Measurements from ENCODE around the gene ADGRG1.
"Not testable (repeated sequence)": the region's sequence is repeated elsewhere in the genome, so short reads cannot be mapped to it uniquely, and the experiment has no call there.

ADGRG1 gene

GRCh38 chr16:57667526-57668262, 39.3 kb downstream of the ADGRG1 start:
- H3K27me3 ChIP-seq, result peaks cover 0 to 26% of the 10 kb centered on the region in 2 donors
- peaks cover 0 to 20% (median 0%) of the 10 kb centered on the region in 3 donors for H3K36me3 ChIP-seq
- H3K4me3 ChIP-seq, result no peak overlapping the region
- no peak for DNase-seq
- H3K4me1 ChIP-seq, result no peaks in the 10 kb centered on the region
- TF ChIP-seq, protein P1, sequence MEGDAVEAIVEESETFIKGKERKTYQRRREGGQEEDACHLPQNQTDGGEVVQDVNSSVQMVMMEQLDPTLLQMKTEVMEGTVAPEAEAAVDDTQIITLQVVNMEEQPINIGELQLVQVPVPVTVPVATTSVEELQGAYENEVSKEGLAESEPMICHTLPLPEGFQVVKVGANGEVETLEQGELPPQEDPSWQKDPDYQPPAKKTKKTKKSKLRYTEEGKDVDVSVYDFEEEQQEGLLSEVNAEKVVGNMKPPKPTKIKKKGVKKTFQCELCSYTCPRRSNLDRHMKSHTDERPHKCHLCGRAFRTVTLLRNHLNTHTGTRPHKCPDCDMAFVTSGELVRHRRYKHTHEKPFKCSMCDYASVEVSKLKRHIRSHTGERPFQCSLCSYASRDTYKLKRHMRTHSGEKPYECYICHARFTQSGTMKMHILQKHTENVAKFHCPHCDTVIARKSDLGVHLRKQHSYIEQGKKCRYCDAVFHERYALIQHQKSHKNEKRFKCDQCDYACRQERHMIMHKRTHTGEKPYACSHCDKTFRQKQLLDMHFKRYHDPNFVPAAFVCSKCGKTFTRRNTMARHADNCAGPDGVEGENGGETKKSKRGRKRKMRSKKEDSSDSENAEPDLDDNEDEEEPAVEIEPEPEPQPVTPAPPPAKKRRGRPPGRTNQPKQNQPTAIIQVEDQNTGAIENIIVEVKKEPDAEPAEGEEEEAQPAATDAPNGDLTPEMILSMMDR (IDR thresholded peaks at IDR 0.05), result no peak
- no peaks in the 10 kb centered on the region for H3K9me3 ChIP-seq
- intact Hi-C loops (cut with DNase I; ENCODE audit: low total_unique reads), result no loop called here
- H3K27ac ChIP-seq, result no peak overlapping the region

- H3K36me3 ChIP-seq, result peaks cover 0 to 15% (median 0%) of the 10 kb centered on the region in 3 donors
- H3K27me3 ChIP-seq, result peaks cover 0 to 31% of the 10 kb centered on the region in 2 donors
- DNase-seq, result no peak
- H3K4me1 ChIP-seq, result no peaks in the 10 kb centered on the region
- no peaks in the 10 kb centered on the region for H3K9me3 ChIP-seq
- intact Hi-C loops (cut with DNase I; ENCODE audit: low total_unique reads), result no loop called here
- TF ChIP-seq, protein P1 (IDR thresholded peaks at IDR 0.05), result no peak
- H3K27ac ChIP-seq, result no peak within 1 kb of the TSS
- no peak within 1 kb of the TSS for H3K4me3 ChIP-seq
Observed at GRCh38 chr16:57668263-57668571, 39.8 kb downstream of the ADGRG1 start, which contains the start of gene ADGRG3. ADGRG3 (plus strand) TSS chr16:57668306; CDS start chr16:57668348, 42 bp downstream.

GRCh38 chr16:57668630-57669475, 40.4 kb downstream of the ADGRG1 start:
- no peak overlapping the region for H3K27ac ChIP-seq

GRCh38 chr16:57669476-57670162, 41.2 kb downstream of the ADGRG1 start:
- no peak for DNase-seq
- Histone ChIP-seq H3K36me3 (peaks cover 0 to under 1% (median 0%) of the 10 kb centered on the region in 3 donors), H3K4me1 (no peaks in the 10 kb centered on the region), H3K27me3 (peaks cover 0 to 35% of the 10 kb centered on the region in 2 donors), H3K27ac (no peak overlapping the region), H3K4me3 (no peak overlapping the region), H3K9me3 (no peaks in the 10 kb centered on the region)
- TF ChIP-seq, protein P1 (IDR thresholded peaks at IDR 0.05), result no peak
- intact Hi-C loops (cut with DNase I; ENCODE audit: low total_unique reads), result no loop called here

More at GRCh38 chr16:57668630-57669475, 40.4 kb downstream of the ADGRG1 start:
- Histone ChIP-seq H3K36me3 (peaks cover 0 to 9% (median 0%) of the 10 kb centered on the region in 3 donors), H3K9me3 (no peaks in the 10 kb centered on the region), H3K4me3 (no peak overlapping the region), H3K4me1 (no peaks in the 10 kb centered on the region), H3K27me3 (peaks cover 0 to 35% of the 10 kb centered on the region in 2 donors)
- intact Hi-C loops (cut with DNase I; ENCODE audit: low total_unique reads), result no loop called here
- TF ChIP-seq, protein P1 (IDR thresholded peaks at IDR 0.05), result no peak
- no peak for DNase-seq

DNA sequence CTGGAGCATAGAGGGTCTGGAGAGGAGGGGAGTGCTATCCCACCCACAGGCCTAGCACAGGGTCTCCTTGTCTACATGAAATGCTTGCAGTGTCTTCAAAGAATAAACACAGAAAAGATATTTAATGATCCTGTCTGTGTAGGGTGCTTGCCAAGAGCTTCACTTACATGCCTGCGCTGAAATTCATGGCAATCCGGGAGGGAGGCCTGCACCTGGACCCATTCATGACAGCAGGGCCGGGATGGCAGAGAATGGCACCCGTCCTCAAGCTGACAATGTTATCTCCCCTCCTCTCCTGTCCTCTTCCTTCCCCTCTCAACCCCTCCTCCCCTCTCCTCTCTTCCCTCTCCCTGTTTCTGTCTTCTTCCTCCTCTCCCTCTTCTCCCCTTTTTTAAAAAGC, 41.8 kb downstream of the ADGRG1 start:
- no peak for DNase-seq
- Histone ChIP-seq H3K4me3 (no peak overlapping the region), H3K27ac (no peak overlapping the region), H3K36me3 (no peaks in the 10 kb centered on the region), H3K27me3 (peaks cover 0 to 35% of the 10 kb centered on the region in 2 donors), H3K4me1 (no peaks in the 10 kb centered on the region), H3K9me3 (no peaks in the 10 kb centered on the region)
- intact Hi-C loops (cut with DNase I; ENCODE audit: low total_unique reads), result no loop called here
- TF ChIP-seq, protein P1 (IDR thresholded peaks at IDR 0.05), result no peak

DNA sequence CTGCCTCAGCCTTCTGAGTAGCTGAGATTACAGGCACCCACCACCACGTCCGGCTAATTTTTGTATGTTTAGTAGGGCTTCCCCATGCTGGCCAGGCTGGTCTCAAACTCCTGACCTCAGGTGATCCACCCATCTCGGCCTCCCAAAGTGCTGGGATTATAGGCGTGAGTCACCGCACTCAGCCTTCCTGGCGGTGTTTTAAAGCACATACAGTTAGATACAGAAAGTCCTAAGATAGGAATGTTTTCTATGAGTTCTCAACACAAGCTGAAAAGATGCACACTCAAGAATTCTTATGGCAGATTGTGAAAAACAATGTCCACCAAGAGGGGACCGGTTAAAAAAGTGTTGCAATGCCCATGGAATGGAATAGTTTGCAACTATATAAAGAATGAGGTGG, 43.0 kb downstream of the ADGRG1 start:
- H3K27ac ChIP-seq; DNase-seq; H3K4me3 ChIP-seq; H3K9me3 ChIP-seq; intact Hi-C loops (cut with DNase I; ENCODE audit: low total_unique reads); H3K4me1 ChIP-seq; H3K36me3 ChIP-seq: not testable (repeated sequence)
- H3K27me3 ChIP-seq, result peaks cover 0 to 34% of the 10 kb centered on the region in 2 donors

Measured in tibial artery (tissue), 4 donors.